Small intestine (tissue), 7 donors: ENCODE measurements around the gene FXYD2. TPM values are rescaled to one million over a fixed set of nuclear protein-coding genes. Genes with fewer than 3 reads are reported as not detected.

Experiments
- DNase-seq, 2 donors: peaks; one replicate each; pipeline versions ENCODE4 v3.0.0 to v3.0.0-alpha.2; 2013
- FAIRE-seq: peaks from 2 replicates; lab custom pipeline; 2012; peaks lifted over from hg19 to GRCh38; lab: Jason Lieb, UNC
- H3K27ac ChIP-seq, 3 donors: one replicate each; pipeline ENCODE4 v1.5.1; 2013; ENCODE audit warnings: low read length in 2 of 3, mild to moderate bottlenecking in 2 of 3, control low read depth in 1 of 3, inconsistent platforms in 1 of 3, low read depth in 1 of 3, moderate library complexity in 1 of 3
- H3K27me3 ChIP-seq, 3 donors: one replicate each; pipeline ENCODE4 v1.6.1; 2013; ENCODE audit warnings: low read length in 3 of 3, inconsistent platforms in 1 of 3; ENCODE audit not compliant: control insufficient read depth in 3 of 3, insufficient read depth in 3 of 3
- H3K36me3 ChIP-seq, 3 donors: one replicate each; pipeline ENCODE4 v1.6.1; 2013; ENCODE audit warnings: low read length in 3 of 3, inconsistent platforms in 1 of 3, low read depth in 1 of 3, mild to moderate bottlenecking in 1 of 3, moderate library complexity in 1 of 3; ENCODE audit not compliant: control insufficient read depth in 3 of 3, insufficient read depth in 2 of 3
- H3K4me1 ChIP-seq, 3 donors: one replicate each; pipeline ENCODE4 v1.6.1; 2013; ENCODE audit warnings: low read length in 2 of 3, inconsistent platforms in 1 of 3, low read depth in 1 of 3, mild to moderate bottlenecking in 1 of 3, moderate library complexity in 1 of 3; ENCODE audit not compliant: control insufficient read depth in 3 of 3, insufficient read depth in 2 of 3
- H3K4me3 ChIP-seq, 3 donors: one replicate each; pipeline ENCODE4 v1.5.1; 2013; ENCODE audit warnings: low read length in 3 of 3, control low read depth in 1 of 3, inconsistent platforms in 1 of 3, low read depth in 1 of 3, mild to moderate bottlenecking in 1 of 3, moderate library complexity in 1 of 3
- H3K9me3 ChIP-seq, 2 donors: one replicate each; pipeline ENCODE4 v1.6.1; 2013; ENCODE audit warnings: low read depth in 1 of 2, low read length in 1 of 2; ENCODE audit not compliant: control insufficient read depth in 2 of 2, insufficient read depth in 1 of 2
- WGBS, 3 donors: extraction: QIAGEN DNeasy Blood & Tissue Kit; methylation state at CpG; one replicate each; pipeline ENCODE4 v1.1.7; 2013; 5-methylcytosine and 5-hydroxymethylcytosine counted together
- polyA plus RNA-seq, 4 donors: library from polyadenylated mRNA; stranded (reverse) in 3 of 4; unstranded in 1 of 4; fragments of 200-250 nt in 3 of 4; fragments of 120-200 nt in 1 of 4; gene quantifications; one replicate each; pipeline versions ENCODE4 v1.2.1 to v1.2.3, GENCODE V29; 2013
- donor health status: healthy with polysubstance abuse.
- donor health status: control.
- donor health status: control.
- donor health status: Bipolar disorder and iron deficiency.
- donor health status: healthy.

The FXYD2 gene
- polyA plus RNA-seq, 4 donors, result 2.2 to 136 (median 3.2) TPM; not detected in 1

GRCh38 chr11:117830674-117831351, 6.3 kb upstream of the FXYD2 start:
- no peaks in the 10 kb centered on the region for H3K27me3 ChIP-seq
- WGBS, 3 donors, result 60 to 76% (median 63%) methylated on average over 6 of the region's 6 CpGs
- H3K4me3 ChIP-seq, result no peak overlapping the region
- FAIRE-seq (no peak), DNase-seq (no peak)
- H3K4me1 ChIP-seq, result peaks cover 3 to 64% (median 4%) of the 10 kb centered on the region in 3 donors
- H3K9me3 ChIP-seq, result no peaks in the 10 kb centered on the region
- peaks cover 0 to 9% (median 0%) of the 10 kb centered on the region in 3 donors for H3K36me3 ChIP-seq
- no peak overlapping the region for H3K27ac ChIP-seq

GRCh38 chr11:117830072-117830471, 5.5 kb upstream of the FXYD2 start:
- Histone ChIP-seq H3K36me3 (peaks cover 0 to 5% (median 0%) of the 10 kb centered on the region in 3 donors), H3K9me3 (no peaks in the 10 kb centered on the region), H3K27ac (no peak overlapping the region), H3K27me3 (no peaks in the 10 kb centered on the region), H3K4me3 (no peak overlapping the region), H3K4me1 (peaks cover 3 to 68% (median 4%) of the 10 kb centered on the region in 3 donors)
- DNase-seq (no peak), FAIRE-seq (no peak)
- 90 to 92% (median 90%) methylated on average over 14 of the region's 14 CpGs for WGBS, 3 donors

GRCh38 chr11:117829369-117829725, 4.8 kb upstream of the FXYD2 start:
- Histone ChIP-seq H3K9me3 (no peaks in the 10 kb centered on the region), H3K36me3 (peaks cover 0 to 3% (median 0%) of the 10 kb centered on the region in 3 donors), H3K4me1 (peaks cover 3 to 72% (median 4%) of the 10 kb centered on the region in 3 donors), H3K27ac (peak overlapping the region in 1 of 3 donors; percentile 43), H3K4me3 (no peak overlapping the region), H3K27me3 (no peaks in the 10 kb centered on the region)
- WGBS, 3 donors, result 63 to 80% (median 79%) methylated on average over 6 to 7 of the region's 7 CpGs
- DNase-seq, result no peak
- no peak for FAIRE-seq

GRCh38 chr11:117828611-117829368, 4.2 kb upstream of the FXYD2 start:
- Histone ChIP-seq H3K36me3 (peaks cover 0 to 3% (median 0%) of the 10 kb centered on the region in 3 donors), H3K9me3 (no peaks in the 10 kb centered on the region), H3K27me3 (no peaks in the 10 kb centered on the region), H3K4me1 (peaks cover 3 to 70% (median 3%) of the 10 kb centered on the region in 3 donors), H3K27ac (peak overlapping the region in 1 of 3 donors; percentile 43), H3K4me3 (no peak overlapping the region)
- 57 to 72% (median 62%) methylated on average over 15 to 16 of the region's 16 CpGs for WGBS, 3 donors
- FAIRE-seq, result no peak
- peak; percentile 44 to 75 for DNase-seq

GRCh38 chr11:117827521-117828511, 3.3 kb upstream of the FXYD2 start:
- H3K36me3 ChIP-seq, result peaks cover 0 to 3% (median 0%) of the 10 kb centered on the region in 3 donors
- 70 to 79% (median 75%) methylated on average over 13 to 15 of the region's 15 CpGs for WGBS, 3 donors
- H3K27me3 ChIP-seq, result no peaks in the 10 kb centered on the region
- H3K9me3 ChIP-seq, result no peaks in the 10 kb centered on the region
- FAIRE-seq (no peak), DNase-seq (no peak)
- no peak overlapping the region for H3K4me3 ChIP-seq
- H3K27ac ChIP-seq, result peak overlapping the region in 1 of 3 donors; percentile 40
- peaks cover 0 to 70% (median 3%) of the 10 kb centered on the region in 3 donors for H3K4me1 ChIP-seq

- Histone ChIP-seq H3K4me3 (no peak overlapping the region), H3K27ac (no peak overlapping the region), H3K9me3 (no peaks in the 10 kb centered on the region), H3K36me3 (peaks cover 0 to 3% (median 0%) of the 10 kb centered on the region in 3 donors), H3K4me1 (peaks cover 0 to 69% (median 3%) of the 10 kb centered on the region in 3 donors), H3K27me3 (no peaks in the 10 kb centered on the region)
- 62 to 74% (median 70%) methylated on average over 3 of the region's 3 CpGs for WGBS, 3 donors
- DNase-seq, result no peak
- FAIRE-seq, result no peak
Observed at GRCh38 chr11:117826832-117827231, 2.3 kb upstream of the FXYD2 start.

GRCh38 chr11:117826190-117826570, 1.6 kb upstream of the FXYD2 start:
- Histone ChIP-seq H3K36me3 (peaks cover 0 to 3% (median 0%) of the 10 kb centered on the region in 3 donors), H3K9me3 (no peaks in the 10 kb centered on the region)
- FAIRE-seq, result no peak

More at GRCh38 chr11:117826190-117826570, 1.6 kb upstream of the FXYD2 start:
- no peak for DNase-seq
- Histone ChIP-seq H3K27me3 (no peaks in the 10 kb centered on the region), H3K27ac (no peak overlapping the region), H3K4me3 (no peak overlapping the region), H3K4me1 (peaks cover 0 to 63% (median 3%) of the 10 kb centered on the region in 3 donors)
- 49 to 72% (median 62%) methylated on average over 10 of the region's 10 CpGs for WGBS, 3 donors
